T-helper 17 cell (primary cell): ENCODE data around the gene NCOR1. TPM values are rescaled to one million over a fixed set of nuclear protein-coding genes. Genes with fewer than 3 reads are reported as not detected.

Experiments
- ATAC-seq: fragments of 150-1000 bp; cut with Tn5 transposase; 2 replicates; pipeline ENCODE4 v1.10.0; 2021; ENCODE audit warnings: mild to moderate bottlenecking, moderate library complexity
- DNase-seq, 3 donors: peaks; one replicate each; pipeline versions ENCODE4 v3.0.0 to v3.0.0-alpha.2; 2020 to 2021
- H3K9me3 ChIP-seq: one replicate; pipeline ENCODE4 v1.7.0; 2013; ENCODE audit warnings: low read length, mild to moderate bottlenecking; ENCODE audit not compliant: control insufficient read depth, poor library complexity, severe bottlenecking
- H3K27ac Mint-ChIP-seq: one replicate; pipeline ENCODE4 v1.8.0; 2022; ENCODE audit warnings: mild to moderate bottlenecking, moderate library complexity, mixed read lengths
- H3K27me3 Mint-ChIP-seq: one replicate; pipeline ENCODE4 v1.8.0; 2022; ENCODE audit warnings: mixed read lengths
- H3K36me3 Mint-ChIP-seq: one replicate; pipeline ENCODE4 v1.8.0; 2022; ENCODE audit warnings: low read depth, mixed read lengths
- H3K4me1 Mint-ChIP-seq: one replicate; pipeline ENCODE4 v1.8.0; 2022; ENCODE audit warnings: mild to moderate bottlenecking, mixed read lengths
- H3K4me3 Mint-ChIP-seq: one replicate; pipeline ENCODE4 v1.8.0; 2022; ENCODE audit warnings: mild to moderate bottlenecking, moderate library complexity, mixed read lengths
- total RNA-seq, 4 donors: library from RNA in 2 of 4; stranded (reverse) in 2 of 4; gene quantifications; one replicate each; pipeline ENCODE4 v1.2.3 and lab custom pipeline; 2022 to 2026

Gene NCOR1
- 100 to 1,000 TPM; 155 to 161 TPM for total RNA-seq
- 266 to 308 reads per million in 2 donors for total RNA-seq (lab: John Stamatoyannopoulos, UW)

DNA sequence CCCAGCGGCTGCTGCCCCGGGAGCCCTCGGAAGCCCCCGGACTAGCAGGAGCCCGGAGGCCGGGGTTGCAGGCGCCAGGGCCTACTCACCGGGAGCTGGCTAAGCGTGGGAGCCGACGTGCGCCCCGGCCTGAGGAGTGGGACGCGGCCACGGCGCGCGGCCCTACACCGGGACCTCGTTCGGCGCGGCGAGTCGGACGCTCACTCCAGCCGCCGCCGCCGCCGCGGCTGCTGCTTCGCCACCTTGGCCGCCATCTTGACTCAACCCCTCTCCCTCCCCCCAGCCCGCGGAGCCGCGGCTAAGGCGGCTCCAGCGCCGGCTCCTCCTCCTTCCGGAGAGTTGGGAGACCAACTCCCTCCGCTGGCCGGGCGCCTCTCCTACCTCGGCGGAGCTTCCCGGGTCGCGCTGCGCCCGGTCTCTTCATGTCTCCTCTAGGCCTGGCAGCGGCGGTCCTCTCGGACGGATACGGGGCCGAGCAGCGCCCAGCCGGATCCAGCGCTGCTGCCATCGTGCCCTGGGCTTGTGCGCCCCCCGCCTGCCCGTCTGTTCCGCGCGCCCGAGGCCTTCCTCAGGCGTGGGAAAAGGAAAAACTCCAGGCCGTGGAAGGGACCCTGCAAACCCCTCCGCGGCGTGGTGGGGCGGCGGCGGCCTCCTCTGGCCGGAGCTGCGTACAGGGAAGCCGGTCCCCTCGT is at the start of gene NCOR1:
Gene NCOR1, minus strand, starts transcription at position 262 of the 692 bp plus-strand sequence. CDS start 20,965 bp downstream, outside the sequence.
- Mint-ChIP-seq H3K27me3 (no peaks in the 10 kb centered on the region), H3K36me3 (no peaks in the 10 kb centered on the region), H3K4me1 (peaks cover 32% of the 10 kb centered on the region), H3K27ac (peak within 1 kb of the TSS; percentile 94), H3K4me3 (peak within 1 kb of the TSS; percentile 94)
- DNase-seq (peak; percentile 79 to 86 (median 84)), ATAC-seq (peak; percentile 87)
- no peaks in the 10 kb centered on the region for H3K9me3 ChIP-seq

DNA sequence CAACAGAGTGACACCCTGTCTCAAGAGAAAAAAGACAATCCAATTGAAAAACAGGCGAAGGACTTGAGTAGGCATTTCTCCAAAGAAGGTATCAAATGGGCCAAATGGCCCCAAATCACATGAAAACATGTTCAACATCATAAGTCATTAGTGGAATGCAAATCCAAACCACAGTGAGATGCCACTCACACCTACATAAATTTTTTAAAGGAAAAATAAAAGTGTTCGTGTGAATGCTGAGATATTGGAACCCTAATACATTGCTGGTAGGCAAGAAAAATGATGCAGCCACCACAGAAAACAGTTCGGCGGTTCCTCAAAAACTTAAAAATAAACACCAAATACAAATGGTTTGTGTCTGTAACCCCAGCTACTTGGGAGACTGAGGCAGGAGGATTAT is 46.9 kb upstream of the NCOR1 start:
- Mint-ChIP-seq H3K27ac (no peak overlapping the region), H3K27me3 (no peaks in the 10 kb centered on the region), H3K4me1 (peaks cover 10% of the 10 kb centered on the region), H3K4me3 (no peak overlapping the region), H3K36me3 (peaks cover 2% of the 10 kb centered on the region)
- no peaks in the 10 kb centered on the region for H3K9me3 ChIP-seq
- no peak for DNase-seq
- no peak for ATAC-seq

DNA sequence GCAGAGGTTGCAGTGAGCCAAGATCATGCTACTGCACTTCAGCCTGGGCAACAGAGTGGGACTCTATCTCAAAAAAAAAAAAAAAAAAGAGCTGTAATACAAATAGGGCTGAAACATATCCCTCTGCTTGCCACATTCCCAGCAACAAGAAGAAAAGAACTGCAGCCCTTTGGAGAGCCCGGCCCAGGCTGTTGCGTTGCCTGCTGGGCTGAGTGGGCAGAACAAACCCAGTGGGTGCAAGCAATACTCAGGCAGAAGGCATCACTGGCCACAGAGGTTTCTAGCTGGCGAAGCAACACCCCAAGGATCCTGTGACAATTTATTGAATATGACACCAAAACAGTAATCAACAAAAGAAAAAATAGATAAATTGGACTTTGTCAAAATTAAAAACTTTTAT is 45.7 kb upstream of the NCOR1 start:
- no peak overlapping the region for H3K4me3 Mint-ChIP-seq
- DNase-seq (no peak), ATAC-seq (no peak)
- no peaks in the 10 kb centered on the region for H3K9me3 ChIP-seq
- H3K27ac Mint-ChIP-seq = peak overlapping the region; percentile 78
- peaks cover 2% of the 10 kb centered on the region for H3K36me3 Mint-ChIP-seq
- no peaks in the 10 kb centered on the region for H3K27me3 Mint-ChIP-seq
- peaks cover 6% of the 10 kb centered on the region for H3K4me1 Mint-ChIP-seq

DNA sequence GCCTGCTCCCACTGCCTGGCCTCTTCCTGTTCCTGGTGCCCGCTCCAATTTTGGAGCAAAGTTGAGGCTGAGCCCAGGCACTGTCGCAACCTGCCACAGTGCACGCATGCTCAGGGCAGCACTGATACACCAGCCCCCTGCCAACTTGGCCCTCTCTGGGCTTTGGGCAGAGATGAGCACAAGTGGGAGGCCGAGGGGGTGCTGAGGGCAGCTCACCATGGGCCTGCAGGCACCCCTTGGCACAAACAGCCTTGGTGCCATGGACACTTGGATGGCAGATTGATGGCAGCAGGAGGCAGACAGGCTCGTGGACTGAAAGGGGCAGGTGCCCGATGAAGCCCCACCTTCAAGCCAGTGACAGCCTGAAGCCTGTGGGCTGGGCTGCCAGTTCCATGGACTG is 44.6 kb upstream of the NCOR1 start:
- DNase-seq (no peak), ATAC-seq (no peak)
- H3K27ac Mint-ChIP-seq = no peak overlapping the region
- H3K9me3 ChIP-seq = no peaks in the 10 kb centered on the region
- peaks cover 6% of the 10 kb centered on the region for H3K4me1 Mint-ChIP-seq
- H3K27me3 Mint-ChIP-seq = no peaks in the 10 kb centered on the region
- H3K36me3 Mint-ChIP-seq = peaks cover 2% of the 10 kb centered on the region
- H3K4me3 Mint-ChIP-seq = no peak overlapping the region

DNA sequence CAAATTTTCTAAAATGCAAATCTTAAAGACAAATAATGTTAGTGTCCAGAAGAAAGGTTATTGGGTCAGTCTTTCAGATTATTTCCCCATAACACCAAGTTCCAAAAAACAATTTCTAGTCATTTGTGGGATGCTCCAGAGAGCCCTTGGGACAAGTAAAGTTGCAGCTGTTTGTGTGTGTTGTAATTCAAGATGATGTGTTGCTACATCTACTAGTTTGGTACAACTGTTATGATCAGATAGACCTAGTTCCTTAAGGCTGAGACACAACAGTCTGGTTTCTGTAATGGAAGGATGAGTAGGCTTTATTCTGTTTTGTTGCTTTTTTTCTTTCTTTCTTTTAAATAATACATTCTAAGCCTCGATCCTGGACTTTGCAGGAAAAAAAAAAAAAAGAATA is 43.6 kb upstream of the NCOR1 start:
- Mint-ChIP-seq H3K27me3 (no peaks in the 10 kb centered on the region), H3K4me1 (peaks cover 9% of the 10 kb centered on the region), H3K4me3 (no peak overlapping the region), H3K36me3 (peaks cover 2% of the 10 kb centered on the region), H3K27ac (no peak overlapping the region)
- ATAC-seq (no peak), DNase-seq (no peak)
- H3K9me3 ChIP-seq = no peaks in the 10 kb centered on the region

DNA sequence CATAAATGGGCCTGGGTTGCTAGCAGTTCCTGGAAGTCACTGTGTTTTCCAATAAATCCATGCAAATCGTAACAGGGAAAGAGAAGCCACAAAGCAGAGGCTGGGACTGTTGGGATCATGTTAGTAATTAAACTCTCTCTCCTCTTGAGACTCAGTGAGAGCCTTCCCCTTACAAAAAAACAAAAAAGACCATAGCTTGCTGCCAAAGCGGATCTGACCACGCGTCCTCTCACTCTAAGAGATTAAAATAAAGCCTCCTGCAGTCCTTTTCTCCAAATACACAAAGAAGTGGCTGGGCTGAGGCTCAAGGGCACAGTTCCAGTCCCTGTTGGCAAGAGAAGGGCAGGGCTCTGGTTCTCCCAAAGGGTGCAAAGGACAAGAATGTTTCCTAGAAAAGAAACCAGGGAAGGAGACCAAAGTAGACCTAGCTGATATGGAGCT is 40.2 kb upstream of the NCOR1 start:
- Mint-ChIP-seq H3K27ac (no peak overlapping the region), H3K4me3 (no peak overlapping the region), H3K4me1 (peaks cover 10% of the 10 kb centered on the region), H3K36me3 (peaks cover 2% of the 10 kb centered on the region), H3K27me3 (no peaks in the 10 kb centered on the region)
- DNase-seq (no peak), ATAC-seq (no peak)
- H3K9me3 ChIP-seq = no peaks in the 10 kb centered on the region

DNA sequence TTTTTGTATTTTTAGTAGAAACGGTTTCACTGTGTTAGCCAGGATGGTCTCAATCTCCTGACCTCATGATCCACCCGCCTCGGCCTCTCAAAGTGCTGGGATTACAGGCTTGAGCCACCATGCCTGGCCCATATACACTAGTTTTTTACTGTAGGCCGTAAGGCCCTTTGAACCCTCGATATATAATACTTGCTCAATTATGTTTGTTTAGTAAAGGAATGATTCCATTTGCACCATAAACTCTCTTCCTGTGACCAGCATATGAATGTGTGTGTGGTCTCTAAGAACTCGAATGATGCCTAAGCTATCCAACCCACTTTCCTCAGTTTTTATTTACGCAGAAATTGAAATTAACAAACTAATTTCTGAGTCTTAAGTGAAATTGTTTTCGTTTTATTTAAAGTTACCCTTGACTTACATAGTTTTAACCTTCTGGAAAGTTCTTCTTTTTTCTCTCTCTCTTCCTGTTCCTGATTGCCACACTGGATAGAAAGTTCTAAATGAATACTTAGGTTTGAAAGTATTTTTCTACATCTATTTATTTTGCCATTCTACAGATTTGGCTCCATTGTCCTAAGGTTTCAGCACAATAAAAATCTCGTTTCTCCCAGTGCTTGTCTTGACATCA is 39.6 kb upstream of the NCOR1 start:
- Mint-ChIP-seq H3K27me3 (no peaks in the 10 kb centered on the region), H3K36me3 (peaks cover 2% of the 10 kb centered on the region), H3K4me1 (peaks cover 10% of the 10 kb centered on the region), H3K27ac (no peak overlapping the region), H3K4me3 (no peak overlapping the region)
- H3K9me3 ChIP-seq = no peaks in the 10 kb centered on the region
- DNase-seq = no peak
- ATAC-seq = no peak

DNA sequence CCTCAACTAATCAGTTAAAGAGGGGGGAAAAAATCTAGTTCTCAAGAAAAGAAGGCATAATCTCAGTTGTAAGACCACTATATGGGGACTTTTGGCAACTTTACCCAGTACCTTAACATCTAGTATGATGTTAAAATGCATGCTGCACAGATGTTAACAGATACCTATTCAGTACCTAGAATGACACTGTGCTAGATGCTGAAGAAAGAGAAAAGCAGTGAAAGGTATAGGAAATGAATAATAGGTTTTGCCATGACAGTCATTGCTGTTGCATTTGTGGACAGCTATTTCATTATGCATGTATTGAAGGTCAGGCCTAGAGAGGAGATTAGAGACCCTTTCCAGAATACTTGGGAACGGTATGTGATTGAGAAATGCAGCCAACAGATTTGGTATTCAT is 36.2 kb upstream of the NCOR1 start:
- Mint-ChIP-seq H3K4me3 (no peak overlapping the region), H3K27ac (no peak overlapping the region), H3K36me3 (peaks cover 6% of the 10 kb centered on the region), H3K4me1 (peaks cover 17% of the 10 kb centered on the region), H3K27me3 (no peaks in the 10 kb centered on the region)
- no peaks in the 10 kb centered on the region for H3K9me3 ChIP-seq
- DNase-seq (no peak), ATAC-seq (no peak)

DNA sequence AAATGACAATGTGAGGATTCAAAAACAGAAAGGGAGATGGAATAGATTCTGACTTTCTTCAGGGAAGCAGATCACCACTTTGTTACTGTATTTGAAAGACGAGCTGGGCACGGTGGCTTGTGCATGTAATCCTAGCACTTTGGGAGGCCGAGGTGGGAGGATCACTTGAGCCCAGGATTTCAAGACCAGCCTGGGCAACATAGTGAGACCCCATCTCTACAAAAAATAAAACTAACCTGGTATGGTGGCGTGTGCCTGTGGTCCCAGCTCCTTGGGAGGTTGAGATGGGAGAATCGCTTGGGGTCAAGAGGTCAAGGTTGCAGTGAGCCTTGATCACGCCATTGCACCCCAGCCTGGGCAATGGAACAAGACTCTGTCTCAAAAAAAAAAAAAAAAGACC is 35.7 kb upstream of the NCOR1 start:
- Mint-ChIP-seq H3K4me3 (no peak overlapping the region), H3K36me3 (peaks cover 6% of the 10 kb centered on the region), H3K4me1 (peaks cover 17% of the 10 kb centered on the region), H3K27ac (no peak overlapping the region), H3K27me3 (no peaks in the 10 kb centered on the region)
- DNase-seq (no peak), ATAC-seq (no peak)
- no peaks in the 10 kb centered on the region for H3K9me3 ChIP-seq

DNA sequence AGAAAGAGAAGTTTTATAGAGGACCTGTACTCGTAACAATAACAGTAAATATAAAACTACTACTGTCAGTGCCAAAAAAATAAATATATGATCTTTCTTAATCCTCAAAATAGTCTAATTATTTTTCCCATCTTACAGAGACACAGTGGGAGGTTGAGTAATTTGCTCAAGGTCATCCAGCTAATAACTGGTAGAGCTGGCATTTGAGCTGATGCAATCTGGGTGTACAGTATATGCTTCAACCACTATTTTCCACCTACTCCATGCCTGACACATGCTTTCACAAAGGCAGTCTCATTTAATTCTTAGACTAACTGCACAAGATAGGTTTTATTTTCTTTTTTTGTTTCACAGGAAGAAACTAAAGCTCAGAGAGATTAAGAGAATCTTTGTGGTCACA is 35.3 kb upstream of the NCOR1 start:
- H3K27ac Mint-ChIP-seq = no peak overlapping the region
- H3K27me3 Mint-ChIP-seq = no peaks in the 10 kb centered on the region
- no peak overlapping the region for H3K4me3 Mint-ChIP-seq
- no peaks in the 10 kb centered on the region for H3K9me3 ChIP-seq
- no peak for ATAC-seq
- H3K36me3 Mint-ChIP-seq = peaks cover 6% of the 10 kb centered on the region
- peaks cover 17% of the 10 kb centered on the region for H3K4me1 Mint-ChIP-seq
- no peak for DNase-seq

DNA sequence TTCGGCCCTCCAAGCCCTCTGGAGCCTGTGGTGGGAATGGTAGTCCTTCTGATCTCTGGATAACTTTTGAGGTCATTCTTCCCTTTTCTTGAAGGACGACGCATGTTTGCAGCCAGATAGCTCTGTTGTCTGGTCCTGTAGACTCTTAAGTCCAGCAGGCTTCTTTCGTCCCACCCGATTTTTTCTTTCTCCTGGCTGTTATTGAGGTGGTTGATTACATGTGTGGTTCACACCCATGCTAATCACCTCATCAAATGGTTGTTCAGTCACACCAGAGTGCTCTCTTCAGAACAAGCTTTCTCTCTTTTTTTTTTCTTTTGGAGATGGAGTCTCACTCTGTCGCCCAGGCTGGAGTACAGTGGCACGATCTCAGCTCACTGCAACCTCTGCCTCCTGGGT is 32.3 kb upstream of the NCOR1 start:
- Mint-ChIP-seq H3K27me3 (no peaks in the 10 kb centered on the region), H3K4me1 (peaks cover 8% of the 10 kb centered on the region), H3K4me3 (no peak overlapping the region)

DNA sequence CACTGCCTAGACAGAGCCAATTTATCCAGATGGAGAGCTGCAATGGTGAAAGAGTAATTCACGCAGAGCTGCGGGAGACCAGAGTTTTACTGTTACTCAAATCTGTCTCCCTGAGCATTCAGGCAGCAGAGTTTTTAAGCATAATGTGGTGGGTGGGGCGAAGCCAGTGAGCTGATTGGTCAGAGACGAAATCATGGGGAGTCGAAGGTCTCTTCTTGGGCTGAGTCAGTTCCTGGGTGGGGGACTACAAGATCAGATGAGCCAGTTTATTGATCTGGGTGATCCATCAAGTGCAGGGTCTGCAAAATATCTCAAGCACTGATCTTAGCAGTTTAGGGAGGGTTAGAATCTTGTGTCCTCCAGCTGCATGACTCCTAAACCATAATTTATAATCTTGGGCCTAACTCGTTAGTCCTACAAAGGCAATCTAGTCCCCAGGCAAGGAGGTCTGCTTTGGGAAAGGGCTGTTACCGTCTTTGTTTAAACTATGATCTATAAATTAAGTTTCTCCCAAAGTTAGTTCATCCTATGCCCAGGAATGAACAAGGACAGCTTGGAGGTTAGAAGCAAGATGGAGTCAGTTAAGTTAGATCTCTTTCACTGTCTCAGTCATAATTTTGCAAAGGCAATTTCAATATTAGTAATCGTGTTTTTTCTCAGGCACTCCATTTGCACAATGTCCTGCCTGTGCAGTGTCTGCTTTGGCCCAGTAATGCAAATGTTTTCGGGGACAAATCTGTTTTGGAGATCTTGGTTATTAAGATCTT is 28.6 kb upstream of the NCOR1 start:
- Mint-ChIP-seq H3K36me3 (peaks cover 9% of the 10 kb centered on the region), H3K4me3 (no peak overlapping the region), H3K27me3 (no peaks in the 10 kb centered on the region), H3K27ac (no peak overlapping the region), H3K4me1 (peaks cover 13% of the 10 kb centered on the region)
- ATAC-seq = no peak
- no peak for DNase-seq
- H3K9me3 ChIP-seq = no peaks in the 10 kb centered on the region

More for the DNA sequence above, 32.3 kb upstream of the NCOR1 start:
- Mint-ChIP-seq H3K27ac (no peak overlapping the region), H3K36me3 (peaks cover 6% of the 10 kb centered on the region)
- H3K9me3 ChIP-seq = no peaks in the 10 kb centered on the region
- ATAC-seq (no peak), DNase-seq (no peak)

DNA sequence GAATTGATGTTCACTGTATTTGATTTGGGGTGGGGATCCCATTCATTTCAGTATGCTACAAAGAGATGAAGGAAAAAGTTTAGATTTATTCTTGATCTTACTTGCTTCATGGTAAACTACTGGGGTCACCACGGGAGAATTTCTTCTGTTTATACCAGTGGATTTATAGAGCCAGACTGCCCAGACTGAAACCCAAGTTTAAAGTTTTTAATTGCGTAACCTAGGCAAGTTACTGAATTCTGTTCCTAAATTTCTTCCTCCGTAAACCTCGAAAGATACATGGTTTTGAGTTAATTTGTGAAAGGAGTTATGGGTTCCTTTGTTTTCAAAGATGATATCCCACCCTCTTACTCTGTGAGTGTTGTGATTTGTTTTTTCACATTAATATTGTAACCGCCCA is 28.1 kb upstream of the NCOR1 start:
- ATAC-seq (no peak), DNase-seq (no peak)
- no peak overlapping the region for H3K27ac Mint-ChIP-seq
- no peaks in the 10 kb centered on the region for H3K9me3 ChIP-seq
- H3K4me3 Mint-ChIP-seq = no peak overlapping the region
- peaks cover 6% of the 10 kb centered on the region for H3K36me3 Mint-ChIP-seq
- H3K4me1 Mint-ChIP-seq = peaks cover 10% of the 10 kb centered on the region
- H3K27me3 Mint-ChIP-seq = no peaks in the 10 kb centered on the region
